HepG2 (cell line): ENCODE results near the gene PPP1R7. TPM values are rescaled to one million over a fixed set of nuclear protein-coding genes. Genes with fewer than 3 reads are reported as not detected.

ENCODE experiments used
- GZF1 ChIP-seq: sonication (generic); formaldehyde crosslinking; IDR thresholded peaks from 2 replicates; pipeline ENCODE4 v1.5.1; 2020; ENCODE audit warnings: mild to moderate bottlenecking, missing genetic modification reagents
- HMGA1 ChIP-seq: sonication (generic); formaldehyde crosslinking; conservative IDR thresholded peaks from 2 replicates; pipeline ENCODE4 v1.4.0; 2020; ENCODE audit warnings: missing genetic modification reagents
- HNRNPL ChIP-seq: fragments of 200-400 bp; formaldehyde crosslinking; IDR thresholded peaks from 2 replicates; pipeline ENCODE4 v1.6.1; 2017; ENCODE audit warnings: mild to moderate bottlenecking, low read depth, low read length
- IRF2 ChIP-seq: IDR thresholded peaks from 2 replicates; pipeline ENCODE4 v1.6.1; 2018; ENCODE audit warnings: missing genetic modification reagents, missing compliant biosample characterization
- LBX2 ChIP-seq: sonication (generic); formaldehyde crosslinking; IDR thresholded peaks from 2 replicates; pipeline ENCODE4 v1.5.0; 2020; ENCODE audit warnings: missing genetic modification reagents, mild to moderate bottlenecking, borderline replicate concordance
- NCOA5 ChIP-seq: sonication (generic); formaldehyde crosslinking; IDR thresholded peaks from 2 replicates; pipeline ENCODE4 v1.4.0; 2020; ENCODE audit warnings: missing genetic modification reagents
- PAF1 ChIP-seq: IDR thresholded peaks from 2 replicates; pipeline ENCODE4 v1.6.1; 2016; ENCODE audit warnings: missing genetic modification reagents, missing compliant biosample characterization
- RBM39 ChIP-seq: fragments of 200-400 bp; formaldehyde crosslinking; IDR thresholded peaks from one replicate; pipeline ENCODE4 v1.6.1; 2018; ENCODE audit warnings: antibody characterized with exemption, mild to moderate bottlenecking, low read depth, low read length; ENCODE audit not compliant: poor library complexity, severe bottlenecking
- SMAD1 ChIP-seq: sonication (generic); formaldehyde crosslinking; IDR thresholded peaks from 2 replicates; pipeline ENCODE4 v1.4.0; 2020; ENCODE audit warnings: missing genetic modification reagents, low read depth, mild to moderate bottlenecking, borderline replicate concordance
- SMAD3 ChIP-seq: sonication (generic); formaldehyde crosslinking; IDR thresholded peaks from 2 replicates; pipeline ENCODE4 v1.4.0; 2020; ENCODE audit warnings: missing genetic modification reagents
- SNAPC2 ChIP-seq: sonication (generic); formaldehyde crosslinking; IDR thresholded peaks from 2 replicates; pipeline ENCODE4 v1.8.1; 2022; ENCODE audit warnings: mild to moderate bottlenecking, missing genetic modification reagents
- SSRP1 ChIP-seq: IDR thresholded peaks from 2 replicates; pipeline ENCODE4 v1.6.1; 2016; ENCODE audit warnings: control low read depth
- TERF1 ChIP-seq: sonication (generic); formaldehyde crosslinking; IDR thresholded peaks from 2 replicates; pipeline ENCODE4 v1.8.0; 2022; ENCODE audit warnings: mild to moderate bottlenecking, missing genetic modification reagents, moderate library complexity
- WIZ ChIP-seq: sonication (generic); formaldehyde crosslinking; IDR thresholded peaks from 2 replicates; pipeline ENCODE4 v1.5.1; 2020; ENCODE audit warnings: mild to moderate bottlenecking, missing genetic modification reagents
- ZKSCAN1 ChIP-seq: fragments of 150-350 bp; IDR thresholded peaks from 2 replicates; pipeline ENCODE4 v1.6.1; 2014; ENCODE audit warnings: low read length
- ZNF230 ChIP-seq: sonication (generic); formaldehyde crosslinking; IDR thresholded peaks from 2 replicates; pipeline ENCODE4 v1.4.0; 2020; ENCODE audit warnings: mild to moderate bottlenecking, missing genetic modification reagents
- ZNF407 ChIP-seq: sonication (generic); formaldehyde crosslinking; IDR thresholded peaks from one replicate; pipeline ENCODE4 v1.5.1; 2020; ENCODE audit warnings: mild to moderate bottlenecking, missing genetic modification reagents; ENCODE audit errors: not compliant biosample characterization
- polyA plus RNA-seq, 8 experiments: library from polyadenylated mRNA; depleted of rRNA in 3 of 8; stranded (reverse) in 7 of 8; unstranded in 1 of 8; fragments of >200 nt; fragmentation: Illumina TruSeq in 4 of 8; extraction: Trizol in 4 of 8; gene quantifications; 2 replicates each; pipeline versions ENCODE4 v1.2.1 to v1.2.3, GENCODE V29; 2011 to 2016; ENCODE audit warnings: low read depth in 4 of 8, missing spikeins in 1 of 8, mixed read lengths in 1 of 8; ENCODE audit not compliant: insufficient read depth in 1 of 8
- total RNA-seq, 5 experiments: library from RNA; depleted of rRNA; stranded (reverse); fragments of >200 nt; fragmentation: Illumina TruSeq; extraction: Trizol; gene quantifications; 2 replicates each; pipeline ENCODE4 v1.2.3, GENCODE V29; 2016; ENCODE audit warnings: low read depth in 1 of 5

PPP1R7 gene
- total and polyA plus RNA-seq, 2 of the 13 experiments (the other 11 are each of a cell fraction or from before 2014, with no cell fraction given), result 33.3 to 67.9 TPM

GRCh38 chr2:241224018-241224850, 74.0 kb downstream of the PPP1R7 start (continued):
- TF ChIP-seq ZNF407, result no peak
- TF ChIP-seq LBX2 (CRISPR knock-in tag), result no peak
- TF ChIP-seq TERF1 (CRISPR knock-in tag), result no peak
- peak; percentile 18; the same call in 1 of the 2 replicates for TF ChIP-seq SMAD3
- TF ChIP-seq ZKSCAN1, result no peak
- no peak for TF ChIP-seq IRF2 (CRISPR knock-in tag)
- no peak; the same call in 1 of the 2 replicates for TF ChIP-seq PAF1 (CRISPR knock-in tag)
- TF ChIP-seq SNAPC2 (CRISPR knock-in tag), result peak; percentile 61; the same call in 1 of the 2 replicates
- peak; percentile 65; the same call in 1 of the 2 replicates for TF ChIP-seq HNRNPL
- peak; percentile 84 for TF ChIP-seq ZNF230 (CRISPR knock-in tag)
- no peak for TF ChIP-seq SSRP1 (CRISPR knock-in tag)
- TF ChIP-seq NCOA5 (CRISPR knock-in tag), result no peak
- TF ChIP-seq SMAD1, result no peak
- TF ChIP-seq RBM39, result peak; percentile 69
- TF ChIP-seq WIZ (CRISPR knock-in tag), result peak; percentile 67; the same call in 1 of the 2 replicates
- peak; percentile 74; the same call in 1 of the 2 replicates for TF ChIP-seq GZF1 (CRISPR knock-in tag)
- TF ChIP-seq HMGA1, result no peak
